A673 (cell line): ENCODE measurements around the gene CLVS2.

Experiments used
- EZH2 ChIP-seq: fragments of 200-600 bp; sonication (generic); IDR thresholded peaks from 2 replicates; pipeline ENCODE4 v1.6.1; 2017; ENCODE audit warnings: borderline replicate concordance, low read depth, mild to moderate bottlenecking, mixed read lengths, antibody characterized with exemption, low read length; ENCODE audit not compliant: poor library complexity, severe bottlenecking
- TF ChIP-seq, protein P1 (sequence below): fragments of 300-800, 200-600 bp; sonication (generic); conservative IDR thresholded peaks from 2 replicates; pipeline ENCODE4 v1.5.1; 2017; ENCODE audit warnings: low read depth, mild to moderate bottlenecking, antibody characterized with exemption, low read length, moderate library complexity, mixed read lengths

DNA sequence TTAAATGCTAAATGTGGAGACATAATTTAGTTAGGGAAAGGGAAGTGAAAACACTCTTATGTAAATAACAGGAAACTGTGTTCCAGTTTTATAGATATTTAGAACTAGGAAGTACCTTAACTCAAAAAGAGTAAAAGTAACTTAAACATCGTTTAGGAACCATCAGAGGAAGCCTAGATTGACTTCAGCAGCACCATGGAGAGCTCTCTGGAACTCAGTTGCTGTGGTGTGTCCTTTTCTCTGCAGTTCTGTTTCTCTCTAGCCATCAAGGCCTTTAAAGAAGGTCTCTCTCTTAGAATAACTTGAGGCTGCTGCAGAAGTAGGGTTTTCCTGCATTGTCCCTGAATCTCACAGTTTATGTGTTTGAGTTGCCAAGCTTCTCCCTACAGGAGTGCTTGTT, 26.9 kb downstream of the CLVS2 start:
- TF ChIP-seq, protein P1, sequence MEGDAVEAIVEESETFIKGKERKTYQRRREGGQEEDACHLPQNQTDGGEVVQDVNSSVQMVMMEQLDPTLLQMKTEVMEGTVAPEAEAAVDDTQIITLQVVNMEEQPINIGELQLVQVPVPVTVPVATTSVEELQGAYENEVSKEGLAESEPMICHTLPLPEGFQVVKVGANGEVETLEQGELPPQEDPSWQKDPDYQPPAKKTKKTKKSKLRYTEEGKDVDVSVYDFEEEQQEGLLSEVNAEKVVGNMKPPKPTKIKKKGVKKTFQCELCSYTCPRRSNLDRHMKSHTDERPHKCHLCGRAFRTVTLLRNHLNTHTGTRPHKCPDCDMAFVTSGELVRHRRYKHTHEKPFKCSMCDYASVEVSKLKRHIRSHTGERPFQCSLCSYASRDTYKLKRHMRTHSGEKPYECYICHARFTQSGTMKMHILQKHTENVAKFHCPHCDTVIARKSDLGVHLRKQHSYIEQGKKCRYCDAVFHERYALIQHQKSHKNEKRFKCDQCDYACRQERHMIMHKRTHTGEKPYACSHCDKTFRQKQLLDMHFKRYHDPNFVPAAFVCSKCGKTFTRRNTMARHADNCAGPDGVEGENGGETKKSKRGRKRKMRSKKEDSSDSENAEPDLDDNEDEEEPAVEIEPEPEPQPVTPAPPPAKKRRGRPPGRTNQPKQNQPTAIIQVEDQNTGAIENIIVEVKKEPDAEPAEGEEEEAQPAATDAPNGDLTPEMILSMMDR = no peak
- TF ChIP-seq EZH2 = no peak
